AG10803 (cell line): ENCODE measurements around the gene KDM1B.

Source experiments
- DNase-seq: peaks from one replicate; pipeline ENCODE4 v3.0.0; 2010; ENCODE audit warnings: low read depth
- H3K4me3 ChIP-seq: 2 replicates; pipeline ENCODE4 v1.5.1; 2011; ENCODE audit warnings: mild to moderate bottlenecking, low read length, control low read depth
- TF ChIP-seq, protein P1 (sequence below): conservative IDR thresholded peaks from 2 replicates; pipeline ENCODE4 v1.5.1; 2011; ENCODE audit warnings: mild to moderate bottlenecking, low read length, control low read depth, inconsistent platforms

The KDM1B gene

DNA sequence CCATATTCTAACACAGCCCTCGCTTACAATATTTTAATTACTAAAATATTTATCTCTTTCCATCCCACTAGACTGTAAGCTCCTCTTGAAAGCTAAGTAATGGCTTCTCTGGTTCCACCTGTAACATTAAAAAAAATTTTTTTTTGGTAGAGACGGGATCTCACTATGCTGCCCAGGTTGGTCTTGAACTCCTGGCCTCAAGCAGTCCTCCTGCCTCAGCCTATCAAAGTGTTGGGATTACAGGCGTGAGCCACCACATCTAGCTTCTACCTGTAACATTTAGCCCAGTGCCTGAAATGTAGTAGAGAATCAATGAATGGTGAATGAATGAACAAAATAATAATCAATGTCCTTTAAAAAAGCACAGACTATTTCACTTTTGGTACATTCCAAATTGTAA is 80.3 kb downstream of the KDM1B start:
- DNase-seq = no peak
- TF ChIP-seq, protein P1, sequence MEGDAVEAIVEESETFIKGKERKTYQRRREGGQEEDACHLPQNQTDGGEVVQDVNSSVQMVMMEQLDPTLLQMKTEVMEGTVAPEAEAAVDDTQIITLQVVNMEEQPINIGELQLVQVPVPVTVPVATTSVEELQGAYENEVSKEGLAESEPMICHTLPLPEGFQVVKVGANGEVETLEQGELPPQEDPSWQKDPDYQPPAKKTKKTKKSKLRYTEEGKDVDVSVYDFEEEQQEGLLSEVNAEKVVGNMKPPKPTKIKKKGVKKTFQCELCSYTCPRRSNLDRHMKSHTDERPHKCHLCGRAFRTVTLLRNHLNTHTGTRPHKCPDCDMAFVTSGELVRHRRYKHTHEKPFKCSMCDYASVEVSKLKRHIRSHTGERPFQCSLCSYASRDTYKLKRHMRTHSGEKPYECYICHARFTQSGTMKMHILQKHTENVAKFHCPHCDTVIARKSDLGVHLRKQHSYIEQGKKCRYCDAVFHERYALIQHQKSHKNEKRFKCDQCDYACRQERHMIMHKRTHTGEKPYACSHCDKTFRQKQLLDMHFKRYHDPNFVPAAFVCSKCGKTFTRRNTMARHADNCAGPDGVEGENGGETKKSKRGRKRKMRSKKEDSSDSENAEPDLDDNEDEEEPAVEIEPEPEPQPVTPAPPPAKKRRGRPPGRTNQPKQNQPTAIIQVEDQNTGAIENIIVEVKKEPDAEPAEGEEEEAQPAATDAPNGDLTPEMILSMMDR = no peak
- no peak overlapping the region for H3K4me3 ChIP-seq

DNA sequence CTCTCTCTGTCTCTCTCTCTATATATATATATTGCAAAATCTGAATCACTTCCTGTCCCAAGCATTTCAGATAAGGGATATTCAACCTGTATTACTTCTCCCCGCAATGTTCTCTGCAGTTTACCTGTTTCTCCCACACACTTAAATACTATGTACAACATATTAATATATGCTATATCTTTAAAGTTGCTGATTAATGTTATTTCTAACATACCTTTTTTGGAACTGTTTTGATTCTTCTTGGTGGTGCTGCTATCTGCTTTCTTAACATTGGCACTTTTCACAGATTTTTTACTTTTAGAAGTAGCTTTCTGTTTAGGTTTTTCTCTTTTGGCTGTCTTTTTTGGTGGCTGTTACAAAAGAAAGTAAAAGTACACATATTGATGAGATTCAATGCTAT is 81.9 kb downstream of the KDM1B start:
- H3K4me3 ChIP-seq = no peak overlapping the region
- no peak for DNase-seq
- TF ChIP-seq, protein P1 = no peak

DNA sequence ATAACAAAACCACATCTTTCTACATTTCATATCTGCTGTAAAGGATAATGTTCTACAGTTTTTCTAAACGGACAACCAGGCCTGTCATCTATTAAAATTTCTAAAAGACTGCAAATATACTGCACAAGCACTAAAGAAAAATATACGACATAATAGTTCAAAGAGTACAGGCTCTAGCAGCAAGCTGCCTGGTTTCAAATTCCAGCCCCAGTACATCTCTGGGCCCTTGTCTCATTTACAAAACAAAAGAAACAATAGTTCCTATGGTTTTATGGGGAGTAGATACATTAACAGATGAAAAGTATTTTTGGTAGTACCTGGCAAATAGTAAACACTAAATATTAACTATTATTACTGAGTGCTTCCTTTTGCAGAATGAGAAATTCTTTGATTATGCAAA is 85.0 kb downstream of the KDM1B start:
- H3K4me3 ChIP-seq = no peak overlapping the region
- DNase-seq = no peak
- TF ChIP-seq, protein P1 = no peak

DNA sequence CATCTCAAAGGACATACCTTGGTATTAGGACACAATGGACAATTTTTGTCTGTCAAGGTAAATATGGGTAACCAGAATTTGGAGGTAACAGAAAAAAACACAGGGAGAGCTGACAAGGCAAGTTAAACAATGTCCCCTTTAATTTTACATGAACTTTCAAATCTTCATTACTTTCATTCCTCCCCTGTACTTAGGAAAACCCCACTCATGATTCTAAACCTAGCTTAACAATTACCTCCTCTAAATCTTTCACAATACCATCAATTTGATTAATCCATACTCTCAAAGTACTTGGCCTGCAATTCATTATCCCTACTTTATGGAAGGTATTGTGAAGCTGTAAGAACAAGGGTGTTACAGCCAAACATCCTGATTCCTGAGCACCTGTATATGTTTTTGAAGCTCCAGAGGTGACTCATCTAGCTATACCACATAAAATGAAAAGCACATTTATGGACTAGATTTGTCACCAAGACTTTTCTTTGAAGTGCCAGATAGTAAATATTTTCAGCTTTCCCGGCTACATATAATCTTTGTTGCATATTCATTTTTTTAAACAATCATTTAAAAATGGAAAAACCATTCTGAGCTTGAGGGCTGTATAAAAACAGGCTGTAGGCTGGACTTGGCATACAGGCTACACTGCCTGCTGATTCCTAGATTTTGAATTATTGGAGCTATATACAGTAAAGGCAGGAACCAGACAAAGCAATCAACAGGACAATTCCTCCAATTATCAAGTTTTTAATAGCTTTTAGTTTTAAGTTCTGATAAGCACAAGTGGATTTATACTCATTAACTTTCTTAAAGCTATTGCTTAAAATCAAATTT is 86.2 kb downstream of the KDM1B start:
- H3K4me3 ChIP-seq = no peak overlapping the region
- TF ChIP-seq, protein P1 = no peak
- DNase-seq = peak; percentile 26

DNA sequence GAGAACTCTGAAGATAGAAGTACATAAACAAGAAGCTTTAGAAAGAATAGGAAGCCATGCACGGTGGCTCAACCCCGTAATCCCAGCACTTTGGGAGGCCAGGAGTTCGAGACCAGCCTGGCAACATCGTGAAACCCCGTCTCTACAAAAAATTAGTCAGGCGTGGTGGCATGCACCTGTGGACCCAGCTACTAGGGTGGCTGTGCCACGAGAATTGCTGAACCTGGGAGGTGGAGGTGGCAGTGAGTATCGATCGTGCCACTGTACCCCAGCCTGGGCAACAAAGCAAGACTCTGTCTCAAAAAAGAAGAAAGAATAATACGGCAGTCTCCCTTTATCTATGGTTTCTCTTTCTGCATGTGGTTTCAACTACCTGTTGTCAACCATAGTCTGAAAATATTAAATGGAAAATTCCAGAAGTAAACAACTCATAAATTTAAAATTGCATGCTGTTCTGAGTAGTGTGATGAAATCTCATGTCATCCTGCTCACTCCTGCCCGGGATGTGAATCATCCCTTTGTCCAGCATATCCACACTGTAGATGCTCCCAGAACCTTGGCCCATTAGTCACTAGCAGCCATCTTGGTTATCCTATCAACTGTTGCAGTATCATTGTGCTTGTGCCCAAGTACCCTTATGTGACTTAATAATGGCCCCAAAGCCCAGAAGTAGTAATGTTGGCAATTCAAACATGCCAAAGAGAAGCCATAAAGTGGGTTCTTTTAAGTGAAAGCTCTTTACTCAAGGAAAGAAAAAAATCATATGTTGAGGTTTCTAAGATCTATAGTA is 87.0 kb downstream of the KDM1B start:
- peak; percentile 88 for DNase-seq
- no peak overlapping the region for H3K4me3 ChIP-seq
- TF ChIP-seq, protein P1 = no peak

DNA sequence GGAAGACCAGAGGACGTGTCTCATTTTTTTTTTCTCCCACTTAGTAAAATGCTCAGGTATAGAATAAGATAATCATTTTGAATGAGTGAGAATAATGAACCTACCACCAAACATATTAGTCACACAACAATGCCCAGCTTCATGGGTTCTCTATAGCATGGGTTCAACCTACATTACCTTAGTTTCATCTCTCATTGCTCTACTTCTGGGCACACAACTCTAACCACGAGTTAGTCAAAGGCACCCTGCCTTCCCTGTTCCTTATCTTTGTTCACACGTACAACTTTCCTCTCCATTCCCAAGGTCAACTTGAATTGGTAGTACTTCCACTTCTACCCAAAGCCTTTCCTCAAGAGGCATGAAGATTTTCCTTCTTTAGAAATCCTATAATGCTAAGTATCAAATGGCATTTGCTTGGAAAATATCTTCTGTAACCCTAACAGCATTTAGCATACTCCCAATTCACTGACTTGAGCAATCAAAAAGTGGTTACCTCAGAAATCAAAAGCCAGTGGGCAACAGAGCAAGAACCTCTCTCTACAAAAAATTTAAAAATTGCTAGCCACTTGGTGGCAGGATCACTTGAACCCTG is 88.2 kb downstream of the KDM1B start:
- no peak overlapping the region for H3K4me3 ChIP-seq
- DNase-seq = no peak
- TF ChIP-seq, protein P1 = no peak
